Activated B cell treated with CpG ODN at 0.5 μM for 24 hours (primary cell): Measurements from ENCODE around the gene XRCC4. TPM values are rescaled to one million over a fixed set of nuclear protein-coding genes. Genes with fewer than 3 reads are reported as not detected.

Experiments used
- ATAC-seq: fragments of 200-7000 bp; cut with Tn5 transposase; one replicate; pipeline ENCODE4 v1.10.0; 2021; ENCODE audit warnings: low read depth, mild to moderate bottlenecking, moderate library complexity
- CTCF ChIA-PET: fragments of 350-600 bp; sonication (Branson Sonifier 250); formaldehyde crosslinking; loops from one replicate; lab custom pipeline; 2021; ENCODE audit warnings: antibody characterized with exemption; lab: Charles Lee
- POLR2A ChIA-PET: fragments of 350-600 bp; sonication (Branson Sonifier 250); formaldehyde crosslinking; loops from one replicate; lab custom pipeline; 2021; ENCODE audit warnings: antibody characterized with exemption; lab: Charles Lee
- DNase-seq: peaks from one replicate; pipeline ENCODE4 v3.0.0; 2022
- H3K27ac Mint-ChIP-seq: one replicate; pipeline ENCODE4 v1.8.0; 2020; ENCODE audit warnings: mixed read lengths
- H3K27me3 Mint-ChIP-seq: one replicate; pipeline ENCODE4 v1.8.0; 2021; ENCODE audit warnings: mixed read lengths
- H3K36me3 Mint-ChIP-seq: one replicate; pipeline ENCODE4 v1.8.0; 2021; ENCODE audit warnings: low read depth, mixed read lengths
- H3K4me1 Mint-ChIP-seq: one replicate; pipeline ENCODE4 v1.8.0; 2021; ENCODE audit warnings: mixed read lengths
- H3K4me3 Mint-ChIP-seq: one replicate; pipeline ENCODE4 v1.8.0; 2020; ENCODE audit warnings: mild to moderate bottlenecking, mixed read lengths
- H3K9me3 Mint-ChIP-seq: one replicate; pipeline ENCODE4 v1.8.0; 2020; ENCODE audit warnings: mixed read lengths
- intact Hi-C: fragments of 100-400 bp; cut with micrococcal nuclease; formaldehyde crosslinking; loops from one replicate; pipeline ENCODE4 v1.15.1; 2024
- total RNA-seq: library from RNA; stranded (reverse); gene quantifications from 2 replicates; pipeline ENCODE4 v1.2.3, GENCODE V29; 2022
- TF ChIP-seq, protein P1 (sequence below): fragments of 200-600 bp; IDR thresholded peaks from one replicate; pipeline ENCODE4 v1.8.0; 2022; ENCODE audit warnings: antibody characterized with exemption, mild to moderate bottlenecking

The XRCC4 gene
- total RNA-seq, 1 donor from 2014 or later: 8.5 TPM

DNA sequence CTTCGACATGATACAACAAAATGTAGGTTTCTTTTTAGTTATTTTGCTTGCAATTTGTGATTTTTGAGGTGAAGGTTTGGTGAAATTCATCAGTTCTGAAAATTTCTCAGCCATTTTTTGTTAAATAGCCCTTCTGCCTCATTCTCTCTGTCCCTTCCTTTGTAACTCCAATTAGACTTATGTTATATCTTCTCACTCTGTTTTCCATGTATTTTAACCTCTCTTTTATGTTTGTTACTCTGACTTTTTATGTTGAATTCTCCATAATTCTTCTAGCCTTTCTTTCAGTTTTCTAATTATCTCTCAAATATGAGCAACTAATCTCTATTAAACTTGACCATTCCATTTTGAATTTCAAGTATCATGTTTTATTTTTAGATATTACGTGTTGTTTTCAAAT lies 222.0 kb downstream of the XRCC4 start:
- intact Hi-C loops: no loop called here
- Mint-ChIP-seq H3K9me3 (peaks cover 5% of the 10 kb centered on the region), H3K4me1 (peaks cover 6% of the 10 kb centered on the region), H3K27me3 (no peaks in the 10 kb centered on the region), H3K36me3 (peaks cover 9% of the 10 kb centered on the region), H3K27ac (no peak overlapping the region), H3K4me3 (no peak overlapping the region)
- ATAC-seq (no peak), DNase-seq (no peak)
- ChIA-PET CTCF (no interaction called here), POLR2A (no interaction called here)
- TF ChIP-seq, protein P1, sequence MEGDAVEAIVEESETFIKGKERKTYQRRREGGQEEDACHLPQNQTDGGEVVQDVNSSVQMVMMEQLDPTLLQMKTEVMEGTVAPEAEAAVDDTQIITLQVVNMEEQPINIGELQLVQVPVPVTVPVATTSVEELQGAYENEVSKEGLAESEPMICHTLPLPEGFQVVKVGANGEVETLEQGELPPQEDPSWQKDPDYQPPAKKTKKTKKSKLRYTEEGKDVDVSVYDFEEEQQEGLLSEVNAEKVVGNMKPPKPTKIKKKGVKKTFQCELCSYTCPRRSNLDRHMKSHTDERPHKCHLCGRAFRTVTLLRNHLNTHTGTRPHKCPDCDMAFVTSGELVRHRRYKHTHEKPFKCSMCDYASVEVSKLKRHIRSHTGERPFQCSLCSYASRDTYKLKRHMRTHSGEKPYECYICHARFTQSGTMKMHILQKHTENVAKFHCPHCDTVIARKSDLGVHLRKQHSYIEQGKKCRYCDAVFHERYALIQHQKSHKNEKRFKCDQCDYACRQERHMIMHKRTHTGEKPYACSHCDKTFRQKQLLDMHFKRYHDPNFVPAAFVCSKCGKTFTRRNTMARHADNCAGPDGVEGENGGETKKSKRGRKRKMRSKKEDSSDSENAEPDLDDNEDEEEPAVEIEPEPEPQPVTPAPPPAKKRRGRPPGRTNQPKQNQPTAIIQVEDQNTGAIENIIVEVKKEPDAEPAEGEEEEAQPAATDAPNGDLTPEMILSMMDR: no peak

DNA sequence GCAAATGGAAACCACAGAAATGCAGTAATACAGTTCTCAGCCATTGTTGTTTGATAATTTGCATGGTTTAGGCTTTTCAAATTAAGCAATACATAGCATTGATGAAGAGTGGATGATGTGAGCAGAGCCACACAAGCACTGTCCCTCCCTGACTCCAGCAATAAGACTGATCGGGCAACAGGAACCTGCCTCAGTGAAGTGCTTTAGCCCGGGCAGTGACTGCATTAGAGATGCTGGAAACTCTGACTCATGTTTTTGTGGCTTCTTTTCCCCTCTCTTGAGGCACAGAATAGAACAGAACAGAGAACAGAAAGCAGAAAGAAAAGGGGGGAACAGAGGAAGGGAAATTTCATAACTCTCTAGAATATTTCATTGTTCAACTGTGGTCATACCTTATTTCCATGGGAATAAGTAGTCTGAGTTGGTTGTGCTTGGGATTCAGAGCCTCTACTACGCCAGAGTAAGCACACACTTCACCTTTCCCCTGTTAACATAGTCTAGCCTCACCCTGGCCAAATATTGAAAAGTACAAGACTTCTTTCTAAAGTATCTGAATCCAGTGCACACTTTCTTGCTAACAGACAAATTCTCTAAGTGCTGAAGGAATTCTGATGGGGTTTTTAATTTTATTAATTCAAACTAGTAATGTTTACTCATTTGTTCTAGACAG lies 229.4 kb downstream of the XRCC4 start:
- DNase-seq (no peak), ATAC-seq (peak; percentile 94)
- CTCF ChIA-PET: no interaction called here
- Mint-ChIP-seq H3K4me1 (peaks cover 12% of the 10 kb centered on the region), H3K36me3 (no peaks in the 10 kb centered on the region), H3K9me3 (no peaks in the 10 kb centered on the region), H3K4me3 (no peak overlapping the region), H3K27me3 (no peaks in the 10 kb centered on the region), H3K27ac (no peak overlapping the region)
- TF ChIP-seq, protein P1: no peak
- intact Hi-C loops: loop anchor here (2.0 kb wide), 2 partner anchors 16 to 230 kb away; partner anchors contain the start of genes TMEM167A and XRCC4
- POLR2A ChIA-PET: no interaction called here

GRCh38 chr5:83312663-83313062 lies 235.3 kb downstream of the XRCC4 start:
- intact Hi-C loops: no loop called here
- no peak overlapping the region for H3K27ac Mint-ChIP-seq
- H3K4me3 Mint-ChIP-seq: no peak overlapping the region
- ChIA-PET CTCF (no interaction called here), POLR2A (no interaction called here)
- no peak for ATAC-seq
- H3K36me3 Mint-ChIP-seq: peaks cover 4% of the 10 kb centered on the region
- TF ChIP-seq, protein P1: no peak
- H3K9me3 Mint-ChIP-seq: peaks cover 6% of the 10 kb centered on the region
- H3K4me1 Mint-ChIP-seq: no peaks in the 10 kb centered on the region
- H3K27me3 Mint-ChIP-seq: no peaks in the 10 kb centered on the region
- no peak for DNase-seq

DNA sequence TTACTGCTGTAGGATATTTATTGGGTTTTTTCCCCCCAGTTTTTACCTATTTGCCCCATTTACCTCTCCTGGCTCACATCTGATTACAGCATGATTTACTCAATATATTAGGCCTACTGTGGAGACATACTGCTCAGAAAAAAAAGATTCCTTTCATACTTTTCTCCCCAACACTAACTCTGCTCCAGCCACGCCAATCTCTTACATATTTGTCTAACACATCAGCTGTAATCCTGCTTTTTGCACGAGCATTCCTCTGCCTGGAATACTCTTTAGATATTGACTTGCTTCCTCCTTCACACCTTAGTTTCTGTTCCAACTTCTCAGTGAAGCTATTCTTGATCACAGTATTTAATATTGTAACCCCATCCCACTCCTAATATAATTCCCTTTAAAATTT lies 236.1 kb downstream of the XRCC4 start:
- ATAC-seq (no peak), DNase-seq (no peak)
- H3K36me3 Mint-ChIP-seq: peaks cover 4% of the 10 kb centered on the region
- ChIA-PET CTCF (no interaction called here), POLR2A (no interaction called here)
- no peaks in the 10 kb centered on the region for H3K4me1 Mint-ChIP-seq
- H3K27ac Mint-ChIP-seq: no peak overlapping the region
- intact Hi-C loops: no loop called here
- H3K27me3 Mint-ChIP-seq: no peaks in the 10 kb centered on the region
- H3K9me3 Mint-ChIP-seq: peaks cover 6% of the 10 kb centered on the region
- TF ChIP-seq, protein P1: no peak
- H3K4me3 Mint-ChIP-seq: no peak overlapping the region

GRCh38 chr5:83321483-83322055 lies 244.2 kb downstream of the XRCC4 start:
- intact Hi-C loops: loop anchor here (2.0 kb wide), 1 partner anchor 15 kb away; no protein-coding TSS in a partner anchor
- ChIA-PET CTCF (no interaction called here), POLR2A (no interaction called here)
- no peak overlapping the region for H3K4me3 Mint-ChIP-seq
- TF ChIP-seq, protein P1: no peak
- DNase-seq (no peak), ATAC-seq (no peak)
- H3K9me3 Mint-ChIP-seq: no peaks in the 10 kb centered on the region
- H3K27ac Mint-ChIP-seq: no peak overlapping the region
- no peaks in the 10 kb centered on the region for H3K27me3 Mint-ChIP-seq
- H3K4me1 Mint-ChIP-seq: no peaks in the 10 kb centered on the region
- H3K36me3 Mint-ChIP-seq: no peaks in the 10 kb centered on the region
